ENCODE data around the gene CRYBA4. TPM values are rescaled to one million over a fixed set of nuclear protein-coding genes. Genes with fewer than 3 reads are reported as not detected.

The CRYBA4 gene
- total RNA-seq, 2 experiments from 2014 or later: not detected

DNA sequence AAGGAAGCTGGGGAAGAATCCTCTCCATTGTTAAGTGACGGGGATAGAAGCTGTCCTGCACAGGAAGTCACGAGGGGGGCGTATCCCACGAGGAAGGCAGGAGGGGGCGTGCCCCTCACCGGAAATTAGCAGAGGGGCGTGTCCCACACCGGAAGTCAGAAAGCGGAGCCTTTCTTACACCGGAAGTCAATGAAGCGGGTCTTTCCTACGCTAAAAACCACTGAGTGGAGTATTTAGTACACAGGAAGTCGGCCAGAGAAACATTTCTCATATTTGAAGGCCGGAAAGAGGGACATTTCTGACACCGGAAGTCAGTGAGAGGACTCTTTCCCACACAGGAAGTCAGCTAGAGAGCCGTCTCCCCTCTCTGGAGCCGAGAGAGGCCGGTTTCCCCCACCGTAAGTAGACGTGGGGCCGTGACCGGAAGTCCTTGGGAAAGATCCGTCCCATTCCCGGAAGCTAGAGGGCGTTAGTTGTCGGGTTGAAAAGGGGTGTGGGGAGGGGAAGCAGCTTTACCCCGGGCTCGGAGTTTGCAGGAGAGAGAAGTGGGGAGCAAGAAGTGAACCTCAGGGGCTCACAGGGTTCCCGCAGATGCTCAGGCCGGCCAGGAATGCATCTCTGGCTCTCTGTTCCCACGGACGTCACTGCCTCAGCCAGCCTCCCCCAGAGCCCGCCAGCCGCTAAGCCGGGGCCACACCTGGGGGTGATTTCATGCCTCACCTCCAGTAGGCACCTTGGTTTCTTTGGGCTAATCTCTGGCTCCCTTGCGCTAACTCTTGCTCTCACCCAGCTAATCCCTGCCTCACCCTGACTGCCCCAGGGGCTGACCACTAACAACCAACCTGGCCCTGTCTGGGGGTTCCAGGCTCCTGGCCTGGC is 51.1 kb downstream of the CRYBA4 start:
- peak overlapping the region; percentile 97 for H3K4me3 Mint-ChIP-seq
- ChIA-PET POLR2A (interaction anchor here (1.0 to 4.3 kb wide), 13 partner anchors 11 to 1246 kb away, joined by 3 to 71 read pairs (median 5); partner anchors contain the start of genes HPS4, MIAT, PITPNB and SRRD), CTCF (interaction anchor here (0.6 to 2.4 kb wide), 5 partner anchors 7 to 120 kb away, joined by 3 to 14 read pairs (median 4); partner anchors contain the start of gene MIAT)

GRCh38 chr22:26673486-26673885 is 51.7 kb downstream of the CRYBA4 start:
- ChIA-PET POLR2A (interaction anchor here (1.0 to 4.3 kb wide), 8 partner anchors 11 to 1245 kb away, joined by 3 to 71 read pairs (median 8); partner anchors contain the start of genes HPS4, MIAT, PITPNB and SRRD), CTCF (interaction anchor here (0.6 to 2.4 kb wide), 5 partner anchors 8 to 309 kb away, joined by 3 to 14 read pairs (median 3); partner anchors contain the start of genes HPS4, MIAT and SRRD)
- peaks cover 90% of the 10 kb centered on the region for H3K4me1 Mint-ChIP-seq (ENCODE audit: low read depth)
- H3K36me3 Mint-ChIP-seq (ENCODE audit: low read depth): peaks cover 42% of the 10 kb centered on the region
- DNase-seq (peak in 8 of 14 experiments; percentile 8 to 48 (median 35)), ATAC-seq (ENCODE audit: poor library complexity) (peak; percentile 9)
- Histone ChIP-seq H3K27ac (ENCODE audit: low read depth in 1 of 2, low read length in 2 of 2) (peak overlapping the region; percentile 88 to 90), H3K27me3 (ENCODE audit: control insufficient read depth in 1 of 2, insufficient read depth in 2 of 2, low read length in 2 of 2) (no peaks in the 10 kb centered on the region), H3K4me1 (ENCODE audit: insufficient read depth, low read length) (peaks cover 100% of the 10 kb centered on the region), H3K4me3 (ENCODE audit: low read length) (peak overlapping the region; percentile 79), H3K36me3 (ENCODE audit: insufficient read depth, low read length) (peaks cover 12% of the 10 kb centered on the region), H3K9me3 (ENCODE audit: control insufficient read depth in 1 of 2, insufficient read depth in 1 of 2, low read length in 2 of 2) (no peaks in the 10 kb centered on the region)
- intact Hi-C loops (cut with DNase I, micrococcal nuclease): loop anchor here in 1 of 2 experiments (2.0 to 10.0 kb wide), 5 partner anchors 81 to 1609 kb away; partner anchors contain the start of genes ASPHD2, TFIP11 and TPST2
- TF ChIP-seq, protein P1, sequence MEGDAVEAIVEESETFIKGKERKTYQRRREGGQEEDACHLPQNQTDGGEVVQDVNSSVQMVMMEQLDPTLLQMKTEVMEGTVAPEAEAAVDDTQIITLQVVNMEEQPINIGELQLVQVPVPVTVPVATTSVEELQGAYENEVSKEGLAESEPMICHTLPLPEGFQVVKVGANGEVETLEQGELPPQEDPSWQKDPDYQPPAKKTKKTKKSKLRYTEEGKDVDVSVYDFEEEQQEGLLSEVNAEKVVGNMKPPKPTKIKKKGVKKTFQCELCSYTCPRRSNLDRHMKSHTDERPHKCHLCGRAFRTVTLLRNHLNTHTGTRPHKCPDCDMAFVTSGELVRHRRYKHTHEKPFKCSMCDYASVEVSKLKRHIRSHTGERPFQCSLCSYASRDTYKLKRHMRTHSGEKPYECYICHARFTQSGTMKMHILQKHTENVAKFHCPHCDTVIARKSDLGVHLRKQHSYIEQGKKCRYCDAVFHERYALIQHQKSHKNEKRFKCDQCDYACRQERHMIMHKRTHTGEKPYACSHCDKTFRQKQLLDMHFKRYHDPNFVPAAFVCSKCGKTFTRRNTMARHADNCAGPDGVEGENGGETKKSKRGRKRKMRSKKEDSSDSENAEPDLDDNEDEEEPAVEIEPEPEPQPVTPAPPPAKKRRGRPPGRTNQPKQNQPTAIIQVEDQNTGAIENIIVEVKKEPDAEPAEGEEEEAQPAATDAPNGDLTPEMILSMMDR (IDR thresholded peaks at IDR 0.05): no peak
- no peaks in the 10 kb centered on the region for H3K9me3 Mint-ChIP-seq
- H3K27me3 Mint-ChIP-seq: no peaks in the 10 kb centered on the region
- peak overlapping the region; percentile 97 for H3K4me3 Mint-ChIP-seq
- H3K27ac Mint-ChIP-seq: peak overlapping the region; percentile 95

More for the DNA sequence above, 51.1 kb downstream of the CRYBA4 start:
- Mint-ChIP-seq H3K4me1 (ENCODE audit: low read depth) (peaks cover 84% of the 10 kb centered on the region), H3K36me3 (ENCODE audit: low read depth) (peaks cover 37% of the 10 kb centered on the region), H3K27ac (peak overlapping the region; percentile 95), H3K27me3 (no peaks in the 10 kb centered on the region), H3K9me3 (no peaks in the 10 kb centered on the region)
- Histone ChIP-seq H3K27ac (ENCODE audit: low read depth in 1 of 2, low read length in 2 of 2) (peak overlapping the region; percentile 88 to 90), H3K27me3 (ENCODE audit: control insufficient read depth in 1 of 2, insufficient read depth in 2 of 2, low read length in 2 of 2) (no peaks in the 10 kb centered on the region), H3K4me3 (ENCODE audit: low read length) (peak overlapping the region; percentile 79), H3K36me3 (ENCODE audit: insufficient read depth, low read length) (peaks cover 8% of the 10 kb centered on the region), H3K4me1 (ENCODE audit: insufficient read depth, low read length) (peaks cover 93% of the 10 kb centered on the region), H3K9me3 (ENCODE audit: control insufficient read depth in 1 of 2, insufficient read depth in 1 of 2, low read length in 2 of 2) (no peaks in the 10 kb centered on the region)
- intact Hi-C loops (cut with DNase I, micrococcal nuclease): loop anchor here in 1 of 2 experiments (2.0 to 10.0 kb wide), 5 partner anchors 81 to 1608 kb away; partner anchors contain the start of genes ASPHD2, TFIP11 and TPST2
- peak; percentile 77 to 97 (median 91) for DNase-seq
- TF ChIP-seq, protein P1 (IDR thresholded peaks at IDR 0.05): peak; percentile 23
- peak; percentile 67 for ATAC-seq (ENCODE audit: poor library complexity)
